HepG2 (cell line): ENCODE results near the gene PLCG2. TPM values are rescaled to one million over a fixed set of nuclear protein-coding genes. Genes with fewer than 3 reads are reported as not detected.

Experiments
- HNF1A ChIP-seq, 2 experiments: sonication (generic) in 1 of 2; formaldehyde crosslinking in 1 of 2; IDR thresholded peaks; 2 replicates each; pipeline versions ENCODE4 v1.4.0 to v1.6.1; 2016 to 2020; ENCODE audit warnings: borderline replicate concordance in 1 of 2, low read depth in 1 of 2, mild to moderate bottlenecking in 1 of 2, missing genetic modification reagents in 1 of 2
- MAX ChIP-seq: IDR thresholded peaks from 2 replicates; pipeline ENCODE4 v1.6.1; 2012; ENCODE audit warnings: inconsistent platforms
- MEF2D ChIP-seq: sonication (generic); formaldehyde crosslinking; IDR thresholded peaks from 2 replicates; pipeline ENCODE4 v1.5.1; 2020; ENCODE audit warnings: mild to moderate bottlenecking, missing genetic modification reagents
- SP5 ChIP-seq: IDR thresholded peaks from 2 replicates; pipeline ENCODE4 v1.6.1; 2016; ENCODE audit warnings: low read depth, borderline replicate concordance
- ZNF318 ChIP-seq: sonication (generic); formaldehyde crosslinking; IDR thresholded peaks from 2 replicates; pipeline ENCODE4 v1.4.0; 2020; ENCODE audit warnings: mild to moderate bottlenecking, missing genetic modification reagents
- ZNF407 ChIP-seq: sonication (generic); formaldehyde crosslinking; IDR thresholded peaks from one replicate; pipeline ENCODE4 v1.5.1; 2020; ENCODE audit warnings: mild to moderate bottlenecking, missing genetic modification reagents; ENCODE audit errors: not compliant biosample characterization
- polyA plus RNA-seq, 8 experiments: library from polyadenylated mRNA; depleted of rRNA in 3 of 8; stranded (reverse) in 7 of 8; unstranded in 1 of 8; fragments of >200 nt; fragmentation: Illumina TruSeq in 4 of 8; extraction: Trizol in 4 of 8; gene quantifications; 2 replicates each; pipeline versions ENCODE4 v1.2.1 to v1.2.3, GENCODE V29; 2011 to 2016; ENCODE audit warnings: low read depth in 4 of 8, missing spikeins in 1 of 8, mixed read lengths in 1 of 8; ENCODE audit not compliant: insufficient read depth in 1 of 8
- total RNA-seq, 5 experiments: library from RNA; depleted of rRNA; stranded (reverse); fragments of >200 nt; fragmentation: Illumina TruSeq; extraction: Trizol; gene quantifications; 2 replicates each; pipeline ENCODE4 v1.2.3, GENCODE V29; 2016; ENCODE audit warnings: low read depth in 1 of 5

Gene PLCG2
- total and polyA plus RNA-seq, 2 of the 13 experiments (the other 11 are each of a cell fraction or from before 2014, with no cell fraction given), result 0.13 to 0.18 TPM

GRCh38 chr16:81931927-81932326 lies 152.8 kb downstream of the PLCG2 start (continued):
- TF ChIP-seq ZNF318 (no peak), ZNF407 (CRISPR knock-in tag) (no peak), MAX (no peak), SP5 (CRISPR knock-in tag) (no peak), HNF1A (IDR thresholded peaks at IDR 0.05; ENCODE audit: low read depth) (no peak), HNF1A (CRISPR knock-in tag; IDR thresholded peaks at IDR 0.05; ENCODE audit: borderline replicate concordance) (no peak), MEF2D (CRISPR knock-in tag) (no peak)
